HepG2 (cell line): ENCODE data around the gene GNG7. TPM values are rescaled to one million over a fixed set of nuclear protein-coding genes. Genes with fewer than 3 reads are reported as not detected.

Experiments used
- BATF2 ChIP-seq: sonication (generic); formaldehyde crosslinking; IDR thresholded peaks from 2 replicates; pipeline ENCODE4 v1.8.0; 2022; ENCODE audit warnings: mild to moderate bottlenecking, missing genetic modification reagents, moderate library complexity
- BRF2 ChIP-seq: sonication (generic); formaldehyde crosslinking; IDR thresholded peaks from 2 replicates; pipeline ENCODE4 v1.8.1; 2022; ENCODE audit warnings: mild to moderate bottlenecking, missing genetic modification reagents
- HIC2 ChIP-seq: sonication (generic); formaldehyde crosslinking; IDR thresholded peaks from 2 replicates; pipeline ENCODE4 v1.9.0; 2022; ENCODE audit warnings: low read depth, missing genetic modification reagents
- HMGA1 ChIP-seq: sonication (generic); formaldehyde crosslinking; conservative IDR thresholded peaks from 2 replicates; pipeline ENCODE4 v1.4.0; 2020; ENCODE audit warnings: missing genetic modification reagents
- KDM3A ChIP-seq: IDR thresholded peaks from 2 replicates; pipeline ENCODE4 v1.6.1; 2018; ENCODE audit warnings: low read depth, missing compliant biosample characterization
- MAZ ChIP-seq, 2 experiments: sonication (generic) in 1 of 2; formaldehyde crosslinking in 1 of 2; IDR thresholded peaks; 2 replicates each; pipeline versions ENCODE4 v1.5.0 to v1.6.1; 2012 to 2020; ENCODE audit warnings: low read depth in 2 of 2, mild to moderate bottlenecking in 2 of 2, borderline replicate concordance in 1 of 2, improper control_type of control experiment in 1 of 2, low read length in 1 of 2, missing genetic modification reagents in 1 of 2, moderate library complexity in 1 of 2
- MEIS2 ChIP-seq: sonication (generic); formaldehyde crosslinking; IDR thresholded peaks from 2 replicates; pipeline ENCODE4 v1.9.0; 2021; ENCODE audit warnings: mild to moderate bottlenecking, missing genetic modification reagents
- POLR2A ChIP-seq, 2 experiments: IDR thresholded peaks; 2 replicates each; pipeline ENCODE4 v1.6.1; 2011; ENCODE audit warnings: low read depth in 2 of 2, low read length in 2 of 2, mild to moderate bottlenecking in 1 of 2, moderate library complexity in 1 of 2; ENCODE audit not compliant: insufficient read depth in 1 of 2
- PRDM4 ChIP-seq: sonication (generic); formaldehyde crosslinking; IDR thresholded peaks from 2 replicates; pipeline ENCODE4 v1.9.0; 2021; ENCODE audit warnings: missing genetic modification reagents, borderline replicate concordance
- RARA ChIP-seq: IDR thresholded peaks from 2 replicates; pipeline ENCODE4 v1.6.1; 2016; ENCODE audit warnings: missing genetic modification reagents, missing compliant biosample characterization
- SKIL ChIP-seq: sonication (generic); formaldehyde crosslinking; IDR thresholded peaks from 2 replicates; pipeline ENCODE4 v1.8.0; 2022; ENCODE audit warnings: missing genetic modification reagents, mild to moderate bottlenecking, moderate library complexity, borderline replicate concordance
- SYNCRIP ChIP-seq: fragments of 200-400 bp; formaldehyde crosslinking; IDR thresholded peaks from 2 replicates; pipeline ENCODE4 v1.6.1; 2018; ENCODE audit warnings: mild to moderate bottlenecking, low read depth, low read length; ENCODE audit not compliant: insufficient read depth
- TFDP1 ChIP-seq: IDR thresholded peaks from 2 replicates; pipeline ENCODE4 v1.6.1; 2016; ENCODE audit warnings: missing compliant biosample characterization, missing genetic modification reagents, borderline replicate concordance
- ZBTB26 ChIP-seq: IDR thresholded peaks from 2 replicates; pipeline ENCODE4 v1.6.1; 2016; ENCODE audit warnings: missing compliant biosample characterization, missing genetic modification reagents, borderline replicate concordance
- ZBTB38 ChIP-seq: sonication (generic); formaldehyde crosslinking; IDR thresholded peaks from 2 replicates; pipeline ENCODE4 v1.5.1; 2020; ENCODE audit warnings: mild to moderate bottlenecking, missing genetic modification reagents
- ZNF292 ChIP-seq: sonication (generic); formaldehyde crosslinking; IDR thresholded peaks from 2 replicates; pipeline ENCODE4 v1.8.1; 2022; ENCODE audit warnings: mild to moderate bottlenecking, low read depth, missing genetic modification reagents, borderline replicate concordance
- ZNF337 ChIP-seq: sonication (generic); formaldehyde crosslinking; IDR thresholded peaks from 2 replicates; pipeline ENCODE4 v1.5.1; 2020; ENCODE audit warnings: missing genetic modification reagents, low read depth, mild to moderate bottlenecking, borderline replicate concordance
- ZNF557 ChIP-seq: sonication (generic); formaldehyde crosslinking; IDR thresholded peaks from 2 replicates; pipeline ENCODE4 v1.4.0; 2020; ENCODE audit warnings: missing genetic modification reagents
- ZNF652 ChIP-seq: IDR thresholded peaks from 2 replicates; pipeline ENCODE4 v1.6.1; 2016; ENCODE audit warnings: low read depth, borderline replicate concordance
- polyA plus RNA-seq, 8 experiments: library from polyadenylated mRNA; depleted of rRNA in 3 of 8; stranded (reverse) in 7 of 8; unstranded in 1 of 8; fragments of >200 nt; fragmentation: Illumina TruSeq in 4 of 8; extraction: Trizol in 4 of 8; gene quantifications; 2 replicates each; pipeline versions ENCODE4 v1.2.1 to v1.2.3, GENCODE V29; 2011 to 2016; ENCODE audit warnings: low read depth in 4 of 8, missing spikeins in 1 of 8, mixed read lengths in 1 of 8; ENCODE audit not compliant: insufficient read depth in 1 of 8
- total RNA-seq, 5 experiments: library from RNA; depleted of rRNA; stranded (reverse); fragments of >200 nt; fragmentation: Illumina TruSeq; extraction: Trizol; gene quantifications; 2 replicates each; pipeline ENCODE4 v1.2.3, GENCODE V29; 2016; ENCODE audit warnings: low read depth in 1 of 5

GNG7 gene
- total and polyA plus RNA-seq, 2 of the 13 experiments (the other 11 are each of a cell fraction or from before 2014, with no cell fraction given) = 1.4 to 3.3 TPM

- TF ChIP-seq RARA (CRISPR knock-in tag) = peak; percentile 98
- TF ChIP-seq ZNF292 (CRISPR knock-in tag) = peak; percentile 85
- TF ChIP-seq MEIS2 (CRISPR knock-in tag) = peak; percentile 43; the same call in 1 of the 2 replicates
- peak; percentile 94 for TF ChIP-seq SKIL (CRISPR knock-in tag)
- no peak for TF ChIP-seq TFDP1 (CRISPR knock-in tag)
- no peak for TF ChIP-seq SYNCRIP
- no peak for TF ChIP-seq BATF2 (CRISPR knock-in tag)
- no peak for TF ChIP-seq ZNF652 (CRISPR knock-in tag)
- TF ChIP-seq POLR2A (IDR thresholded peaks at IDR 0.05; ENCODE audit: insufficient read depth in 1 of 2, low read depth in 2 of 2, low read length in 2 of 2) = no peak
- TF ChIP-seq MAZ (IDR thresholded peaks at IDR 0.05; ENCODE audit: borderline replicate concordance, low read depth, low read length) = no peak
- no peak for TF ChIP-seq MAZ (CRISPR knock-in tag; IDR thresholded peaks at IDR 0.05; ENCODE audit: low read depth)
- no peak for TF ChIP-seq ZBTB38
- TF ChIP-seq HMGA1 (CRISPR knock-in tag) = no peak
- no peak for TF ChIP-seq PRDM4 (CRISPR knock-in tag)
- TF ChIP-seq HIC2 = peak; percentile 40; the same call in 1 of the 2 replicates
- no peak for TF ChIP-seq ZBTB26
- TF ChIP-seq KDM3A (CRISPR knock-in tag) = peak; percentile 57; the same call in 1 of the 2 replicates
- no peak for TF ChIP-seq ZNF337 (CRISPR knock-in tag)
- TF ChIP-seq ZNF557 = no peak
- TF ChIP-seq BRF2 = no peak
These were observed 52.0 kb downstream of the GNG7 start (continued) for GRCh38 chr19:2650515-2650914.
